NCI-H82 treated with DMSO at 0.1 percent for 48 hours (cell line): ENCODE data around the gene ARHGDIA.

ENCODE experiments used
- DNase-seq: peaks from one replicate; lab custom pipeline; 2025; ENCODE audit not compliant: unreplicated experiment; lab: John Stamatoyannopoulos, UW

Gene ARHGDIA

DNA sequence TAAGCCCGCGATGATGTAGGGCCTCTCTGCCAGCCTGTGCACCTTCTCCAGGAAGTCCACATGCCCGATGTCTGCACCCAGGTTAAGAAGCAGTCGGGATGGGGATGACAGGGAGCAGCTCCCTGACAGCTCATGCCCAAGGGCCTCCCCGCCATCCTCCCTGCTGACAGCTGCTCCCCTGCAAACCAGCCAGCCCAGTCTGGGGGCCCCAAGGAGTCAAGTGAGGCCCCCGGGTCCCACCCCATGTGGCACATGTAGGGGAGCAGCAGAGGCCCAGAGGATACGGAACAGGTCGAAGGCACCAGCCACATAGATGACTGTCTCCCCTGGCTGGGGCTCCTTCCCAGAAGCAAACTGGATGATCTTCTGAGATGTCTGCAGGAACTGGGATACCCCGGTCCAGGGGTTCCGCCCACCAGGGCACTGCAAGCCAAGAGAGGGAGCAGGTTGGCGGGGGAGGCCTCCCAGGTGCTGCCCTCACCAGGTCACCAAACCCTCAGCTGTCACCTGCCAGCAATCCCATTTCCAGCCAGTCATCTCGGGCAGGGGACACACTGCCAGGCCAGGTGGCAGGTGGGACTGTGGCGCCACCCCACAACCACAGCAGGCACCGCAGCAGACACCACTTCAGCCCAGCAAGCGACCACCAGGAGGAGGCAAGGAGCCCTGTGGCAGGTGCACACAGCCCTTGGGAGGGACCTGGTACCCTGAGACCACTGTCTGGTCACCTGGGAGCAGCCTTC, 35.5 kb upstream of the ARHGDIA start:
- DNase-seq: no peak

DNA sequence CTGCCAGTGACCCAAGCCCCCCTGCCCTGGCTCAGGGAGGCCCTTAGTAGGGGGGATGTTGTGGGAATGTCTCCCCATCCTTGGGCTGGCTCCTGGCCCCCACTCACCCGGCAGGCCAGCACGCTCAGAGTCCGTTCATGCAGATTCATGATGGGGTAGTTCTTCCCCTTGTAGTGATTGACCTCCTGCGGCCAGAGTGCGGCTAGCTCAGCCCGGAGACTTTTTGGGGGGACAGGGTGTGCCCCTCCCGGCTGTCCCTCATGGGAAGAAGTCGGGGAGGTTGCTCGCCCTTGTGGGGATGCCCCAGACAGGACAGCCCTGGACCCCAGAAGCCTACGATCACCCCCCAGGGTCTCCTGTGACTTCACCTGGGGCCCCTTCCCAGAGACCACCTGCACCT, 34.9 kb upstream of the ARHGDIA start:
- DNase-seq: no peak

DNA sequence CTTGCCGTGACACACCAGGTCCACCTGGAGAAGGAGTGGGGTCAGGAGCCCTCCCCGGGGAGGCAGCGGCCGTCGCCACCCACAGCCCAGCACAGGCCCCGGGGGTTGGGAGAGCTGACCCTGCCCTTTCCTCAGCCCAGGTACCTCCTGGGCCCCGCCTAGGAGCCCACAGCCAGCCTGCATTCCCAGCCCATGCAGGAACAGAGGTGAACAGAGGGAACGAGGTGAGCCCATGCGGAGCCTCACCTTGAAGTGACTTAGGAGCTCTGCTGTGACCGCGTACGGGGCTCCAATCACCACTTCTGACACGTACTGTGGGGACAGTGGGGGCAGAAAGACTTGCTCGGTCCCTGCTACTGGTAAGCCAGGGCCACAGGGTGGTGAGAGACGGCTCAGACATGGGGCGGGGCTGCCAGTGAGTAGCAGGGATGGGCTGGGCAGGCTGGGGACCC, 34.3 kb upstream of the ARHGDIA start:
- DNase-seq: no peak

DNA sequence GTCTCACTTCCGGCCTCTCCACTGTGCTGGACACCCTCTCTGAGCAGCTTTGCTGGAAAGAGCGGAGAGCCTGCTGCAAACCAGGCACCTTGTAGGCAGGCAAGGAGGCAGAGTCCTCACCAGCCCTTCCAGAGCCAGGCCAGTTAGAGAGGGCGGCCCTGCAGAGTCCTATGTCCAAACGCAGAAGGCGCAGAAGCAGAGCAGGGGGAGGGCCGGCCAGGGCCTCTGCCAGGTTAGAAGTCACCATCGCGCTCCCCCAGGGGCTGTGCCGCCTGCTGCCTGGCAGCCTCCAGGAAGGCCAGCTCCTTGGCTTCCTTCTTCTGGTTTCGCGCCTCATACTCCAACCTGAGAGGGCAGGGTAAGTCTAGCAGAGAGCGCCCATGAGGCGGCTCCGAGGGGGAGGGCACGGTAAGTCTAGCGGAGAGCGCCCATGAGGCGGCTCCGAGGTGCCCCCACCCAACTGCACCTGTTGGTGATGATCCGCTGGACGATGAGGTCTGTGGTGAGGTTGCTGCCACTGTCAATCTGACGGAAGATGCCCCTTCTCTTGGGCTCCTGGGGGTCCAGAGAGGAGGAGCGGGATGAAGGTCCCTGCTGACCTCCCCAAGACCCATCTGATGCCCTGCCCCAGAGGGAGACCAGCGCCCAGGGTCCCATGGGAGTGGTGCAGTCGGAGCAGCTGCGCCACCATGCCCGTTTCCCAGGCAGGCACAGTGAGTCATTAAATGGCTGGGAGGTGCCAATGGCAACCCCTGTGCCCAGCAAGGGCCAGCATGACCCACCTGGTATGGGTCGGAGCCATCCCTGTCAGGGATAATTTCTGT, 33.7 kb upstream of the ARHGDIA start:
- no peak for DNase-seq

- no peak for DNase-seq
Measured at GRCh38 chr17:81903896-81904599, 32.9 kb upstream of the ARHGDIA start.

GRCh38 chr17:81903415-81903831, 32.3 kb upstream of the ARHGDIA start:
- no peak for DNase-seq

GRCh38 chr17:81902653-81903414, 31.7 kb upstream of the ARHGDIA start:
- no peak for DNase-seq

- DNase-seq: no peak
Measured at GRCh38 chr17:81902023-81902652, 31.0 kb upstream of the ARHGDIA start, which contains the start of gene NPB. Gene NPB, plus strand, starts transcription at chr17:81902238. Its CDS starts 40 bp downstream, at chr17:81902278.

DNA sequence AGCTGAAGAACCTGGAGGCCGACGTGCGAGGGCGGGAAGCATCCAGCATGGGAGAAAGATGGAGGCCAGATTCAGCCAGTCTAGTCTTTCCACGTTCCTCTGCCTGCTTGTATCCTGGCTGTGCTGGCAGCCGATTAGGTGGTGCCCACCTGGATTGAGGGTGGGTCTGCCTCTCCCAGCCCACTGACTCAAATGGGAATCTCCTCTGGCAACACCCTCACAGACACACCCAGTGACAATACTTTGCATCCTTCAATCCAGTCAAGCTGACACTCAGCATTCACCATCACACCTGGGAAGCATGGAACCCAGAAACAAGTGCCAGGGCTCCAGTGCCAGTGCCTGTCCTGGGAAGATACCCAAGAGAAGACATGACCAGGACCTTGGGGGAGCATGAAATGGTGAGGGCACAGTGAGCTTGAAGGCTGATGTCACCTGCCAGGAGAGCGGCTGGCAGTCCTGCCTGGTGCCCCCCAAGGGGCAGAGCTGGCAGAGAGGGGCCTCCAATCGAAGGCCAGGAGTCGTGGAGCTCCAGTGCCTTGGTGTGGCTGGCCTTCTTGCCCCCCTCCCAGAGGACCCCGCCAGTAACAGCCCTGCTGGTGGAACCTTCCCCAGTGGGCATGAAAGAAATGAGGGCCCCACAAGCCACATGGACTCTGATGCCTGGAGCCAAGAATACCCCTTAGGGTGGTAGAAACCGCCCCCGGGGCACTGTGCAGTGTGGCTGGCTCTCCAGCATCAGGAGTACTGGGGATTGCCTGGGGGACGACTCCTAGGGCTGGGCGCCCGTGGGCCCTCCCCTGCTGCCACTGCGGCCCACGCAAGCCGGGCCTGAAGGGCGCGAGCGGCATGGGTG, 30.3 kb upstream of the ARHGDIA start:
- no peak for DNase-seq

DNA sequence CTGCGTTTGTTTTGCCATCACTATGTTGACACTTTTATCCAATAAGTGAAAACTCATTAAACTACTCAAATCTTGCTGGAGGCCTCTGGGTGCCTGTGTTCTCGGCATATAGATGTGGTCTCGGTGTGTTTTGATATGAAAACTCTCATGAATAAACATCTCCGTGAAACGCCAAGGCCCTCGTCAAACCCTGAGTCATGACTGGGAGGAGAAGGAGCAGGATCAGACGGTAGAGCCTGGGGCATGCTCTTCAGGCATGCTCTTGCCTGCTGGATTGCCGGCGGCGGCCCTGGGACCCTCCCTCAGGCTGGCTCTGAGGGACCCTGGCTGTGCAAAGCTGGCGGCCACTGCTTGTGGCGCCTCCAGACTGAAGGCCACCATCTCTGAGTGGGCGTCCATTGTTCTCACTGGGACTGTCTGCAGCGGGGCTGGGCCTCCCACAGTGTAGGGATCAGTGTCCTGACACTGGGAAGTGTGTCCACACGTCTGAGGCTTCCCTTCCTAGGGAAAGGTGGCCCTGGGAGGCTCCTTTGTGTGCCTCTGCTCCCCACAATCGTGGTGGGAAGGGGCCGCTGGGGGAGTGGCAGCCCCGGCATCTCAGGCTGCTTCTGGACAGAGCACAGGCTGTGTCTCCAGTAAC, 29.2 kb upstream of the ARHGDIA start:
- DNase-seq: no peak

GRCh38 chr17:81899514-81900166, 28.5 kb upstream of the ARHGDIA start:
- no peak for DNase-seq

DNA sequence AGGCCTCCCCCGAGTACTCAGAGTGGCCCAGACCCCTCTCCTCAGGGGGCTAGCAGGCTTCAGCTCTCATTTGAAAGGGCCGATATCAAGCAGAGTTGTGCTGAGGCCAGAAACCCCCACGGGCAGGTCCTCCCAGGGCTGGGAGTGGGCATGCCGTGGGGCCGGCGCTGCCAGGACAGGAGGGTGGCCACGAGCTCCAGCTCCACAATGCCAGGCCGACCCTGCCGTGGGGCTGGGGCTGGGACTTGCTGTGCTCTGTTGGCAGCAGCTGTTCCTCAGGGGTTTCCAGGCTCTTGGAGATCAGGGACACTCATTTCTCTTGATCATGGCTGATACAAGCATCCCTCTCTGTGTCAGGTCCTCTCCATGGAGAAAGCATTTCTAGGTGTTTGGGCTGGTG, 27.7 kb upstream of the ARHGDIA start:
- no peak for DNase-seq

DNA sequence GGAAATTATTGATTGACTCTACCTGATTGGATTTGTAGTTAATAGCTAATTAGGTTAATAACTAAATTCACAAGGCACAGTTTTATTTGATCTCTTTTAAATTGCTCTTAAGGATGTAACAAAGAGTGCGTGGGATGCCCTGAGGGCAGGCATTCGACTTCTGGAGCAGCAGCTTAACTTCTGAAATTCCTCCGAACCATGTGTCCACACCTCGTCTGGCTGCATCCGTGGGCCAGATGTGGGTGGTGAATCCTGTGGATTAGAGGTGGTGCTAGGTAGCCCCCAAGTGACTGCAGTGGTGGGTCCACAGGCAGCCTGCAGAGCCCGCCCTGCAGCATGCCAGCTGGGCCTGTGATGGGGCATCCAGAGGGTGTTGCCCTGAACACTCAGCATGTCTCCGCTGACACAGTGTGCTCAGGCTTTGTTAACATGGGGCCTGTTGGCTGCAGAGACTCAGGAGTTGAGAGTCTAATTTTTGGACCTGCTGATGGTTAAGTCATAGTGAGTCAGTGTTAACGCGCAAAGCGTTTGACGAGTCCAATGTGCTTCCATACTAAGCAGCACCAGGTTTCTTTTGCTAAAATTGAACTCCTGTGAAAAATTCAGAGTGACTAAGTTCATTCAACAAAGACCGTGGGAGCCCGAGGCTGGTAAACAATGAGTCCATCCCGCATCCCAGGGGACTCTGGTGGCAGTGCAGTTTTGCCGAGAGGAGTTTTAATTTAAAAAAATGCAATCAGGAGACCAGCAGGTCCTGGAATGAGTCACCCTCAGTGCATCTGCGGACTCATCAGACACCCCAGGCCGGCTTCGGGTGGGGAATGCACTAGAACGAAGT, 27.1 kb upstream of the ARHGDIA start:
- no peak for DNase-seq

DNA sequence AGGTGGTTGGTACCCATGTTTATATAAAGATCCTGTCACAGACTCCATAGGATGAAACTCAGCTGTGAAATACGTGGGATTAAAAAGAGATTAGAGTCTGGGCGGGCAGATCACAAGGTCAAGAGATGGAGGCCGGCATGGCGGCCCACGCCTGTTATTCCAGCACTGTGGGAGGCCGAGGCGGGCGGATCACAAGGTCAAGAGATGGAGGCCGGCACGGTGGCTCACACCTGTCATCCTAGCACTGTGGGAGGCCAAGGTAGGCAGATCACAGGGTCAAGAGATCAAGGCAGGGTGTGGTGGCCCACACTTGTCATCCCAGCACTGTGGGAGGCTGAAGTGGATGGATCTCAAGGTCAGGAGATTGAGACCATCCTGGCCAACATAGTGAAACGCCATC, 24.3 kb upstream of the ARHGDIA start:
- no peak for DNase-seq

GRCh38 chr17:81891303-81891552, 20.1 kb upstream of the ARHGDIA start:
- no peak for DNase-seq

DNA sequence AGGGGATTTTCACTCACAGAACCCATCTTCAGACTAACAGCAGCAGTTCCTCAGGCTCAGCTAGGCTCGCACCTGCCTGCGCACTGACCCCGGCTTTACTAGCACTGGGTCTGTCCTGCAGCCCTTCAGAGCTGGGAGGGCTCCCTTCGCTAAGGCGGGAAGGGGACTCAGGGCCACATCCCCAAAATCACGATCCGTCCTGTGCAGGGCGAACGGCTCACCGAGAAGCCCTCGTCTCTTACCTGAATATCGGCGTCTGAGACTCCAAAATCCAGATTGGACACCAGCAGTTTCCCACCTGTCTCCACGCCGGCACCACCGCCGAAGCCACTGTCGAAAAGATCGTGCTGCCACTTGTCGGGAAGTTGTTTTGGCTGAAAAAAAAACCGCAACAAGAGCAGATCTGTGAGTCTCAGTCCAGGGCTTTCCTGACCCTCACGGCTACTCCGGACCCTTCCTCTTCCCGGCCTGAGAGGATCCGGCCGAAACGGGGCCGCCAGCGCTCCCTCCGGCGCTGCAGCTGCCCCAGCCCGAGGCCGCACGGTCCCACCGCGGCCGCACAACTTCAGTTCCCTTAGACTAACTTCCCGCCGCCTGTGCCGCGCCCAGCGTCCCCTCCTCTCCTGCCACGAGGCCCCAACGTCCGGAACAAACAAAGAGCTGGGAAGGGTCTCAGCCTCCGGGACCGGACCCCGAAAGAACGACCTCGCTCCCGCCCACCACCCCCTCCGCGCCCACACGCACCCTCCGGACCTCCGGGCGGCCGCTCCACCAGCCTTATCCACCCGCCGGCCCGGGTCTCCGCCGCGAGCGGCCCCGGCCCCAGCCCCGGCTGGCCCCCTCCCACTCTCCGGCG, 19.5 kb upstream of the ARHGDIA start:
- no peak for DNase-seq

GRCh38 chr17:81889602-81890001, 18.5 kb upstream of the ARHGDIA start:
- no peak for DNase-seq
